Measurements from ENCODE around the gene FAM98B.

- no peak for TF ChIP-seq MYC (IDR thresholded peaks at IDR 0.05; ENCODE audit: low read depth, low read length)
- TF ChIP-seq MYC (CRISPR knock-in tag; IDR thresholded peaks at IDR 0.05; ENCODE audit: borderline replicate concordance, low read depth), result no peak
- TF ChIP-seq MYBL2 (IDR thresholded peaks at IDR 0.05; ENCODE audit: low read depth), result no peak
- TF ChIP-seq MYBL2 (CRISPR knock-in tag; IDR thresholded peaks at IDR 0.05; ENCODE audit: borderline replicate concordance), result no peak
- TF ChIP-seq FOXA1 (IDR thresholded peaks at IDR 0.05; ENCODE audit: borderline replicate concordance), result no peak
- TF ChIP-seq U2AF2 (optimal IDR thresholded peaks at IDR 0.05; ENCODE audit: low read depth, low read length), result no peak
- TF ChIP-seq LARP7 (IDR thresholded peaks at IDR 0.05), result no peak
- no peak for TF ChIP-seq TBP (optimal IDR thresholded peaks at IDR 0.05; ENCODE audit: low read depth, low read length)
Observed at GRCh38 chr15:38421069-38421690, 32.7 kb upstream of the FAM98B start.
